Heart right ventricle (tissue), 16 donors: ENCODE measurements around the gene ZFYVE28. TPM values are rescaled to one million over a fixed set of nuclear protein-coding genes. Genes with fewer than 3 reads are reported as not detected.

ENCODE experiments used
- ATAC-seq, 8 donors: fragments of 200-7000 bp; cut with Tn5 transposase; one replicate each; pipeline ENCODE4 v1.9.1; 2020; ENCODE audit warnings: mild to moderate bottlenecking in 8 of 8, moderate library complexity in 8 of 8, moderate number of reproducible peaks in 1 of 8
- DNase-seq, 2 donors: peaks; one replicate each; pipeline ENCODE4 v3.0.0-alpha.2; 2020
- H3K27ac ChIP-seq, 10 donors: fragments of 200-600 bp; sonication (generic) in 2 of 10; one replicate each; pipeline versions ENCODE4 v1.5.0 to v1.8.0; 2020 to 2022; ENCODE audit warnings: mild to moderate bottlenecking in 3 of 10
- H3K27me3 ChIP-seq, 7 donors: fragments of 200-600 bp; one replicate each; pipeline ENCODE4 v1.8.0; 2021 to 2022; ENCODE audit warnings: mild to moderate bottlenecking in 2 of 7
- H3K36me3 ChIP-seq, 9 donors: fragments of 200-600 bp; sonication (generic) in 1 of 9; one replicate each; pipeline versions ENCODE4 v1.5.0 to v1.8.0; 2020 to 2022; ENCODE audit warnings: mild to moderate bottlenecking in 2 of 9
- H3K4me1 ChIP-seq, 9 donors: fragments of 200-600 bp; sonication (generic) in 1 of 9; one replicate each; pipeline versions ENCODE4 v1.5.0 to v1.8.0; 2020 to 2022; ENCODE audit warnings: mild to moderate bottlenecking in 4 of 9
- H3K4me3 ChIP-seq, 10 donors: fragments of 200-600 bp; sonication (generic) in 2 of 10; one replicate each; pipeline versions ENCODE4 v1.5.0 to v1.8.0; 2020 to 2022; ENCODE audit warnings: mild to moderate bottlenecking in 7 of 10, moderate library complexity in 2 of 10
- H3K9me3 ChIP-seq, 11 donors: fragments of 200-600 bp in 10 of 11; sonication (generic) in 2 of 11; one replicate each; pipeline versions ENCODE4 v1.5.0 to v1.8.0; 2013 to 2022; ENCODE audit warnings: mild to moderate bottlenecking in 2 of 11, control low read depth in 1 of 11, moderate library complexity in 1 of 11
- CTCF ChIP-seq, 9 donors: fragments of 200-600 bp; sonication (generic) in 2 of 9; IDR thresholded peaks; one replicate each; pipeline versions ENCODE4 v1.5.0 to v1.8.0; 2021 to 2022; ENCODE audit warnings: antibody characterized with exemption in 9 of 9, mild to moderate bottlenecking in 5 of 9, moderate library complexity in 1 of 9
- WGBS, 2 donors: extraction: QIAGEN DNeasy Blood & Tissue Kit; methylation state at CpG; one replicate each; pipeline ENCODE4 v1.1.7; 2013; ENCODE audit warnings: inconsistent platforms in 1 of 2; 5-methylcytosine and 5-hydroxymethylcytosine counted together
- intact Hi-C, 10 donors: fragments of 100-400 bp; cut with DNase I; formaldehyde crosslinking; loops; one replicate each; pipeline versions ENCODE4 v1.11.1 to v1.14.2; 2022
- polyA plus RNA-seq, 2 donors: library from polyadenylated mRNA; stranded (reverse); fragments of 200-250 nt; gene quantifications; one replicate each; pipeline ENCODE4 v1.2.3, GENCODE V29; 2013
- total RNA-seq, 10 donors: library from RNA; stranded (reverse); fragmentation: NEBNext Ultra II Directional in 3 of 10; extraction: Animal tissue kit (Norgen Biotek cat#: 25700) in 3 of 10; gene quantifications; one replicate each; pipeline versions ENCODE4 v1.2.1 to v1.2.4, GENCODE V29; 2021 to 2023
- donor health status: Arrhythmogenic right ventricular cardiomyopathy.
- donor health status: ischemic (EF 13 %, LVEDD 7.1; RV severe dilation, severe dysfunction).
- donor health status: healthy with polysubstance abuse.
- donor health status: DM: no; HTN: yes; CAD: no.
- donor health status: DM: no; HTN: no; CAD: no.
- donor health status: ischemic (EF 25% LVEDD 6.9; RV normal size, moderate dysfunction).
- donor health status: ischemic (EF 25% LVEDD 5.7; RV mildly dilated, moderate dysfunction).
- donor health status: healthy.
- donor health status: DM: yes; HTN: yes; CAD: no.
- donor health status: Ischemic cardiomyopathy.
- donor health status: ischemic (EF 35%, LVEDD 5.7; RV mildly dilated, moderate dysfunction).
- donor health status: nonischemic (EF 11% LVEDD 7.7; RV severe dilation, severe dysfunction).
- donor health status: DM: yes; HTN: yes; CAD: no.
- donor health status: PGD.
- donor health status: ischemic (EF 29% LVEDD 5.4; RV normal size, mild dysfunction).
- donor health status: nonischemic (EF 23%, LVEDD 6.1; RV moderate dilation, normal function).

ZFYVE28 gene
- total and polyA plus RNA-seq, 12 donors = 2.3 to 9.9 (median 3.5) TPM

DNA sequence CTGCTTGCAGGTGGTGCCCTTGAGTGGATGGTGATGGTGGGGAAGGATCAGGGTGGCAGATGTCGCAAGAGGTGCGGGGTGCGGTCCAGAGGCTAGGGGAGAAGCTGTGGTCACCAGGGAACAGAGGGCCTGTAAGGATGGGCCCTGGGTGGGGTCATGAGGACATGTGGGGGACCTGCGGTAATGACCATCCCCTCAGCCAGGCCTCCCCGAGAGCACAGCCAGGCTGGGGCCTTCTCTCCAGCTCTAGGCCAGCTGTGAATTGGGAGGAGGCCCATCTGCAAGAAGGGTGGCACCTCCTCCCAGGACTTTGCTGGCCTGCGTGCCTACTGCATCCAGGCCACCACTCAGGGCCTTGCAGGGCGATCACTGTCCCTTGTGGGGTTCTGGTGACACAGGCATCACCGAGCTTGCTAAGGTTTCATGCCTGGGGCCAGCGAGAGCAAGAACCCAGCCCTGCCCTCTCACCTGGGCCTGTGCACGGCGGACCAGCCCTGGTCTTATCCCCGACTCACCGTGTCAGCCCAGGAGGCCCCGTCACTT is 122.5 kb downstream of the ZFYVE28 start:
- ATAC-seq (peak in 4 of 8 donors; percentile 6 to 29 (median 14)), DNase-seq (no peak)
- H3K27ac ChIP-seq = no peak overlapping the region
- intact Hi-C loops = no loop called here
- WGBS, 2 donors = 83% methylated on average over 14 of the region's 14 CpGs
- peaks cover 0 to 9% (median 0%) of the 10 kb centered on the region in 11 donors for H3K9me3 ChIP-seq
- H3K4me1 ChIP-seq = peaks cover 0 to 9% (median 0%) of the 10 kb centered on the region in 9 donors
- no peaks in the 10 kb centered on the region for H3K27me3 ChIP-seq
- no peak overlapping the region for H3K4me3 ChIP-seq
- H3K36me3 ChIP-seq = no peaks in the 10 kb centered on the region
- no peak for TF ChIP-seq CTCF (IDR thresholded peaks at IDR 0.05)

DNA sequence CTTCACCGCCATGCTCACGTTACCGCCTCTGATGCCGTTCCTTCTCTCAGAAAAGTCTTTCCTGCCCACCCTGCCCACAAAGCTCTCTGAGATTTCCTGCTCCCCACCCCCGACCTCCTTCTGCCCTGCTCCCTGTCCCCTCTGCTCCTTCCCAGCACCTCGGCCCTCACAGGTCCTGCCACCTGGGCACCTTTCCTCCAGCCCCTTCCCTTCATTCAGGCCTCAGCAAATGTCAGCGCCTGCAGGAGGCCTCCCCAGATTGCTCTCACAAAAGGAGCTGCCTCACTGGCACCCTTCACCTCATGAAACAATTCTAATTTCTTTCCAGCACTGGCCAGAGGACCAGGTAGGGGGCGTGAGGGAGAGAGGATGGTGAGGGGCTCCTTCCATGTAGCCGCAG is 122.9 kb downstream of the ZFYVE28 start:
- Histone ChIP-seq H3K27me3 (no peaks in the 10 kb centered on the region), H3K27ac (no peak overlapping the region), H3K4me3 (no peak overlapping the region), H3K36me3 (no peaks in the 10 kb centered on the region), H3K9me3 (peaks cover 0 to 9% (median 0%) of the 10 kb centered on the region in 11 donors), H3K4me1 (peaks cover 0 to 10% (median 0%) of the 10 kb centered on the region in 9 donors)
- TF ChIP-seq CTCF (IDR thresholded peaks at IDR 0.05) = no peak
- DNase-seq = no peak
- 88 to 90% methylated on average over 9 of the region's 9 CpGs for WGBS, 2 donors
- ATAC-seq = no peak
- intact Hi-C loops = no loop called here

- WGBS, 2 donors = 70 to 73% methylated on average over 6 of the region's 6 CpGs
- intact Hi-C loops = no loop called here
- ATAC-seq = no peak
Measured at GRCh38 chr4:2292646-2293108, 125.8 kb downstream of the ZFYVE28 start.

More at GRCh38 chr4:2292646-2293108, 125.8 kb downstream of the ZFYVE28 start:
- H3K27me3 ChIP-seq = no peaks in the 10 kb centered on the region
- DNase-seq = no peak
- H3K4me3 ChIP-seq = no peak overlapping the region
- H3K27ac ChIP-seq = no peak overlapping the region
- peaks cover 0 to 13% (median 0%) of the 10 kb centered on the region in 9 donors for H3K4me1 ChIP-seq
- no peak for TF ChIP-seq CTCF (IDR thresholded peaks at IDR 0.05)
- no peaks in the 10 kb centered on the region for H3K36me3 ChIP-seq
- peaks cover 0 to 9% (median 0%) of the 10 kb centered on the region in 11 donors for H3K9me3 ChIP-seq
